NCI-H187 (cell line): ENCODE data around the gene DIAPH2.

Source experiments
- DNase-seq, 2 experiments: peaks; one replicate each; lab custom pipeline; 2025; lab: John Stamatoyannopoulos, UW

DIAPH2 gene

DNA sequence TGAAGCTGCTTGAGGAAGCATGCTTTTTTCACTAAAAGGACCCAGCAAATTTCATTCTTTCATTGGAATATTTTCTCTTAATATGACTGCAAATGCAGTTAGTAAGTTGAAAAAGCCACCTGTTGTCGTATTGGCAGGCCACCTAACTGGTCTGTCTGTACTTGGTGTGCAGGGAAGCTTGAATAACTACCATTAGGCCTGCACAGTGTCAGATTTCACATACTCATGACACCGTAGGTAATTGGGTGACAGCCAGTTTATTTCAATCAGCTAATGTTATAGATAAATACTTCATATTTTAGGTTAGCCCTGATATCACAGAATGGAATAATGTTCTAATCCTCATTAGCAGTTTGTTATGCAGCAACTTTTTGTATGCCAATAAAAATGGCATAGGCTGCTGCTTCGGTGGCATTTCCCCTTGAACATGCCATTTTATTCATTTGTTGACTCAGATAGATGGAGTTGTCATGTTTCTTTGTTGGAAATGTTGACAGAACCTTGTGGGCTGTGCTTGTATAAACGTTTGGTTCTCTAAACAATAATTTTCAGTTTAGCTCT is 372.8 kb downstream of the DIAPH2 start:
- no peak for DNase-seq

DNA sequence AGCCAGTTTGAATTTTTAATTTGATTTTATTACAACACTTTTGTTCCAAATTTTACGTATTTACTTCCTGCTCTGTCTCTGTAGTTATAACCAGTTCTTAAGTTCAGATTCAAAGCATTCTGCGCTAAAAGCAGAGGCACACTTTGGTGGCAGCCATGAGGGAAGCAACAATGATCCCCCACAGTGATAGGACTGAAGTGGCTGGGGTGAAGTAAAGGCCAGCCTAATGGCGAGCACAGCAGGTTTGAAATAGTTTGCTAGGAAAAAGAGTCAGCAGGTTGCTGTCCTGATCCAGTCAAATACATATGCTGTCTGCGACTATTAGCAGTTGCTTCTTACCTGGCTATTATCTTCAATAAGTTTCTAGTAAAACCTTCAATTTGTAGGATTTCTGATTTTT is 375.4 kb downstream of the DIAPH2 start:
- no peak for DNase-seq

DNA sequence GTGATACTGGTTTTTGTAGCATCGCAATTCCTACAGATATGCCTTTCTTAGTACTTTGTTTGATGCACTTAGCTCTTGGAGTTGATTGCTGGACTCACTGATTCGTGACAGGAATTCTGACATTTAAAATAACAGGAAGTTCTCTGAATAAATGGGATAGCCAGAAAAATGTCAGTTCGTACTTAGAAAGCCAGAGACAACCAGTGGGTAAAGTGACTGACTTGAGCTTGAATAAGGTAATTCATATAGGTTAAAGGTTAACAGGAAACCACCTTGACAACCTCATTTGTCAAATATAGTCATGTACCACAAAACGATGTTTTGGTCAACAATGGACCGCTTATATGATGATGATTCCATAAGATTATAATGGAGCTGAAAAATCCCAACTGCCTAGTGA is 380.4 kb downstream of the DIAPH2 start:
- no peak for DNase-seq

DNA sequence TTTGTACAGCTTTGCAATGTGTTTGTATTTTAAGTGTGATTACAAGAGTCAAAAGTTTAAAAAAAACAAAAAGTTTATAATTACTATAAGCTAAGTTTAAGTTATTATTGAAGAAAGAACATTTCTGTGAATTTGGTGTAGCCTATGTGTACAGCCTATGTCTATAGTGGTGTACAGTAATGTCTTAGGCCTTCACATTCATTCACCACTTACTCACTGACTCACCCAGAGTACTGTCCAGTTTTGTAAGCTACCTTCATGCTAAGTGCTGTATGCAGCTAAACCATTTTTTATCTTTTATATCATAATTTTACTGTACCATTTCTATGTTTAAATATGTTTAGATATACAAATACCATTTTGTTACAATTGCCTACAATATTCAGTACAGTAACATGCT is 381.3 kb downstream of the DIAPH2 start:
- no peak for DNase-seq

DNA sequence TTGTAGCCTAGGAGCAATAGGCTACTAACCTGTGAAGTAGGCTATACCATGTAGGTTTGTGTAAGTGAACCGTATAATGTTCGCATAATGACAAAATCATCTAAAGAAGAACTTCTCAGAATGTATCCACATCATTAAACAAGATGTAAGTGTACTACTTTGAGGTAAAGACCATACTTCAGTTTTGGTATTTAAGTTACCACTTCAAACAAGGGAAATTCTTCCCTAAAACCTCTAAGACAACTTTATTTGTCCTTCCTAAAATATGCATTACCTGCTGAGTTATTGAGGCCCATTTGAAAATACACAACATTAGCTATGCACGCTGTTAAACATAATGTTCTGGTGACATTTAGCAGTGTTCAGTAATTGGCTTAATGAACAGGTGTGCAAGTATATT is 381.7 kb downstream of the DIAPH2 start:
- no peak for DNase-seq

DNA sequence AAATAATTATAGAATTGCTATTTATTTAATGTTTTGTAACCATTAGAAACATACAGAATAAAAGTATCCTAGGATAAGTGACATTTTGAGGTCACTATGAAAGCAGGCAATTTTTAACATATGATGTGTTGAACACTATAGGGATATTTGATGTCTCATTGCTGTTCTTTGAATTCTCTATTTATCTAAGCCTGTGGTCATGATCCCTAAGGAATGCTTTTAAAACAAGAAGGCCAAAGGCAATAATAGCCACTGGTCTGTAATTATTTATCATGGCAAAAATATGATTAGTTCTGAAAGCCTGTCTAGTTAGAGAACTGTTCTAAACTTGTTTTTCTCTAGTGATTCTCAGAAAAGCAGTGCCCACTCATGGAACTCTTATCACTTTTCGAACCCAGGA is 385.7 kb downstream of the DIAPH2 start:
- DNase-seq: no peak

DNA sequence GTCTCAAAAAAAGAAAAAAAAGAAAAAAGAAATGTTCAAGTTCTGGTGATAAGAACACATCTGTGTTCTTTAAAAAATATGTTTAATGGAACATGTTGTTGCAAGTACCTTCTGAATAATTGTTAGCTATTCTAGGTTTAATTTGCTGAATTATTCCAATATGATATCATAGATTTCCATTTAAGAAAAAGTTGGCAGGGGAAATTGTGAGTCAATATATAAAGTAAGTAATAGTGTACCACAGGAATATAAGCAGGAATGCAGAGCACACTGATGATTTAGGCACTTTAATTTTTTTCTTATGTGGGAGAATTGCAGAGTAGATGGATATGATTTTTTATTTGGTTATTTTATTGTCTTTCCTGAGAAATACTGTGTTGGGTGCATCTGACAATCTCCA is 389.8 kb downstream of the DIAPH2 start:
- DNase-seq: no peak

DNA sequence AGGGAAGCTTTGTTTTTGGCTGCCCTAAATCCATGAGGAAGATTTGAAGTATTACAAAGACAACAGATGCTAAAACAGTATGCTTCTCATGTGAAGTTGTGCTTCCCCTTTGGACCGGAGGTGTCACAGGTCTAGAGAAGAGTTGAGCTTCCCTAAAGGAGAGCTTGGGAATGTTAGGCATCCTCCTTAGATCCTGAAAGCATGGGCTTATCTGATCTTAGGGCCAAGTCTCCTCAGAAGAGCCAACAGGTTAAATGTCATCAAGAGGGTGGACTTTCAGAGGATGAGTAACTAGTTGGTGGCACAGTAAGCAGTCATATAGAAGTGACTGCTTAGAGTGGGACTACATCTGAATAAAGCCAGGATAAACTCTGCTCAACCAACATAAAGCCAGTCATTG is 404.5 kb downstream of the DIAPH2 start:
- no peak for DNase-seq

DNA sequence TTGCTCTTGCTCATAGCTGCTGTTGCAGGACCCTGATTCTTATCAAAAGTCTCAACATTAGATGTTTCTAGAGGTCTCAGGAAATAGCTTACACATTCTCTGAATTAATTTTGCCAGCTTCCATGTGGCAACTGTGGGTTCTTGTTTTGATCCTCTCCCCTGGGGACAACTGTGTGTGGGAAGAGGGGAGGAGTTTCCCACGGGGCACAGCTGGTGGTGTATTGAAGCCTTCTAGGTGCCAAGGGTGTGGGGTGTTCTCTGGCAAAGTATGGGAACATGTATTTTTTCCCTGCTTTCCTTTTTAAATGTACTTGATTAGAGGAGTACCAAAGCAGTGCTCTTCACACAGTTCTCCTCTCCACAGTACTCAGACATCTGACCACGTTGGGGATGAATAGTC is 411.7 kb downstream of the DIAPH2 start:
- no peak for DNase-seq

DNA sequence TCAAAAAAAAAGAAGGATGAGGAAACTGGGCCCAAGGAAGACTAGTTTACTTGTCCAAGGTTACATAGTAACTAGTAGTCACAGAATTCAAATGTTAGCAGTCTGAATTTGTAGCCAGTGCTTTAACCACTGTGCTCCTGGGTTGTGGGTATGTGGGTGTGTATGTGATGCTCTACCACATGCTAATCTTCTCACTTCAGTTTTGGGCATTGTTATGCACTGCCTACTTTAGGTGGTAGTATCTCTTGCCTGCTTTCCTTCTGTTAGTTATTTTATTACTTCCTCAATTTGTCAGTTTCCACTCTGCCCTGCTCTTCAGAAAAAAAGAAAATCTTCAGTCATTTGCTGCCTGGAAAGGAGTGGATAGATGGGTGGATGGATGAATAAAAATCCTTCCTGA is 418.3 kb downstream of the DIAPH2 start:
- no peak for DNase-seq

DNA sequence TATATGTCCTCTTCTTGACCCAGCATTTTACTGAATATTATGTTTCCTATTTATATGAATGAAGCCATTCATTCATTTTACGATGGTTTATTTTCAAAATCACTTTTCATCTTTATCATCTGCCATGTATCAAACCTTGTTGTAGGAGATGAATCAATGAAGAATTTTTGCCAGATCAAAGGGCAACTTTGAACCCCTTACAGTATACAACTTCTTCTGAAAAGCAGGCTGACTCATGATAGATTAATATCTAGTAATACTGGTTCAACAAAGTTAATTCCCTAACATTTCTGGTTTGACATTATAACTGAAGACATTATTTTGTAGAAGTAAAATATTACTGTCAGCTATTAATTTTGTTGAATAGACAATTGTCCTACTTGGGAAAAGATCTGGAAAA is 425.1 kb downstream of the DIAPH2 start:
- no peak for DNase-seq

DNA sequence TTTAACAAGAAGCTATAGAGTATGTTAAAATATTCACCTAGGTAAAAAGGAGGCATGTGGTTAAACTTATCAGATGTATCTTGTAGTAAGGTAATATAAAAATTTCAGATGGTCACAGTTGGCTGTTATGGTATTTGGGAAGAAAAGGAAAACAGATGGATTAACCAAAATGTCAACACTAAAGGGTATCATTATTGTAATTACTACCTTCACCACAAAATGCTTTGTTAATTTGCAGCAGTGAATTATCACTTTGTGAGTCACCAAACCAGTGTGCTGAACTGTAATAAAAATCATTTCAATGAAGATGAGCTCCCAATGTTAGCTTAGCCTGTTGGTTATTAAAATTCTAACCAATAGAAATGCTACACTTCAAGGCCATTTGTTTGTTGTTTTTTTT is 432.9 kb downstream of the DIAPH2 start:
- no peak for DNase-seq

DNA sequence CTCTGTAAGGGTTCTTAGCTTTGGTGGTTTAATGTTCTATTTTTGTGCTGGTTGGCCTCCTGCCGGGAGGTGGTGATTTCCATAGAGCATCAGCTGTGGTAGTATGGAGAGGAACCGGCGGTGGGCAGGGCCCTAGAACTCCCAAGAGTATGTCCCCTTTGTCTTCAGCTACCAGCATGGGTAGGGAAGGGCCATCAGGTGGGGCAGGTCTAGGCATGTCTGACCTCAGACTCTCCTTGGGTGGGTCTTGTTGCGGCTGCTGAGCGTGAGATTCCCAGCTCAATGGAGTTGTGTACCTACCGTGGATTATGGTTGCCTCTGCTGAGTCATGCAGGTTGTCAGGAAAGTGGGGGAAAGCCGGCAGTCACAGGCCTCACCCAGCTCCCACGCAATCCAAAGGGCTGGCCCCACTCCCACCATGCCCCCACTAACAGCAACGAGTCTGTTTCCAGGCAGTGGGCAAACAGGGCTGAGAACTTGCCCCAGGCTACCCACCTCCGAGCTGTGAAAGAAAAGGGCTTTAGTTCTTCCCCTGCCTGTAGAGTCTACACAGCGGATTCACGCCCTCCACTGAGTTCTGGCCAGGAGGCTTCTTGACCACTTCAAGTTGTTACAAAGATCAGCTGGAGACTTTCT is 434.9 kb downstream of the DIAPH2 start:
- DNase-seq: no peak

DNA sequence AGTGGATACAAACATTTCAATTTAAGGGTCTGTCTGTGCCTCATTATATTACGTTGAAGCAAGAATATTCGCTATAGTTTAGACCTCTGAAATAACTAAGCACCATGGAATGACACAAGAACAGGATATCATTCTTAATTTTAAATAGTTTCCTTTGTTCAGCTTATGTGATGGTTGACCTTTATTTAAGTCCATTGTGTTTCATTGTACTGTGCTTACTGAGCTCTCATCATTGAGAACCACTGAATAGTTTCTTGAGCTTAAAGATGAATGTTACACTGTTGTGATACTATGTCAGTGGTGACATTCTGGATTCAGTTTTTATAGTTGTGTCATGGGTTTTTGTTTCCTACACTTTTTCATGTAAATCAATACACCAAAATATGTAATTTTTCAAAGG is 438.4 kb downstream of the DIAPH2 start:
- no peak for DNase-seq

DNA sequence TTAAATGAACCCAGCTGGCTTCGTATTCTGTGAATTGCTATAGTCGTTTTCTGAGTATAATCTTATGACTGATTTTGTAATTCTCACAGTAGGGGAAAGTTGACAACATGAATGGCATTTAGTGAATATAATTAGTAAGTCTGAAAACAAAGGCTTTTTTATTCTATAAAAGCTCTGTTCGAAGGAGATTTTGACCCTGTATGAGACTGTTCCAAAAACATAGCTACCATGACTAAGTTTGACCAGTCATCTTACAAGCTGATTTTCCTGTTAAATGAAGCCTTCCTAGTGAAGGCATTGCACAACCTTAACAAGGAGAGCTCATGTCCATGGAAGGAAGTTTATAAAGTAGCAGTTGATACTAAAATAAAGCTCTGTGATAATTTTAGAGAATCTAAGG is 441.4 kb downstream of the DIAPH2 start:
- DNase-seq: no peak

DNA sequence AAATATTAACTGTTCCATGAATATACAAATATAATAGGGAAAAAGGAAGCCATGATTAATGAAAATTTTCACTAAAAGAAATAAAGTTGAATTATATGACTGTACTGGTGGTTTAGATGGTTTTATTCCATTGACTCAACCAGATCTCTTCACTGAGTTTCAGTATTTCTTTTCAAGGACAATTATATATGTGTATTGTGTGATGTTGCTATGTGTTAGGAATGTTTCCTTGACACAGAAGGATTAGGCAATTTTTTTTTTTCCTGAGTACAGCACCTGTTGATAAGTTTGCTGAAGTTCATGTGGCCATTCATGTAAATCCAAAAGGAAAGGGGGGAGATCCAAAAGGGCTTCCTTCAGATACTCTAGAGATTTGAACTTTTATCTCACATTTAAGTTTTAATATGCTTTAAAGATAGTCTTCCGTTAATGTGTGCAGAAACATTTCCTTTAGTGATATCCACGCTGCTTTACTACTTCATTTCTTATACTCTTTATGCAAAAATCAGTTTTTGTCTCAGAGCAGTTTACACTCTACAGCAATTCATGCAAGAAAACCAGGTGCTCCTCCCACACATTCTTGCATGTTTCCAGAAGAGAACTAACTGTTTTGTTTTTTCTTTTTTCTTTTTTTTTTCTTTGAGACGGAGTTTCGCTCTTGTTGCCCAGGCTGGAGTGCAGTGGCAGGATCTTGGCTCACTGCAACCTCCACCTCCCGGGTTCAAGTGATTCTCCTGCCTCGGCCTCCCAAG is 448.2 kb downstream of the DIAPH2 start:
- no peak for DNase-seq

DNA sequence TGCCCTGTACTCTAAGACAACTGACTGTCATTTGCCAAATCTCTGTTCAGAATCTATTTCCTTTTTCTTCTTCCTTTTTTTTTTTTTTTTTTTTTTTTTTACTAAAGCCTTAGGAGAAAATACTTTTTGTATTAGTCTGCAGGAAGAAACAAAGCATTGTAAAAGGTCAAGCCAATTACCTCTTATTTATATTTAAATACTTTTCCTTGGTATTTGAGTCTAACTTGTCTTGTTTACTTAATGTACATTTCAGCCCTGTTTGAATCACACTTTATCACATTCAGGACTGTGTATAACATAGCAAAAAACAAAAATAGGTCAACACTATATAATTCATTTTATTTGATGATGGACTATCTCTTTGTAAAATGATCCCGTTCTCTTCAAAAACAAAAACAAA is 461.3 kb downstream of the DIAPH2 start:
- no peak for DNase-seq

DNA sequence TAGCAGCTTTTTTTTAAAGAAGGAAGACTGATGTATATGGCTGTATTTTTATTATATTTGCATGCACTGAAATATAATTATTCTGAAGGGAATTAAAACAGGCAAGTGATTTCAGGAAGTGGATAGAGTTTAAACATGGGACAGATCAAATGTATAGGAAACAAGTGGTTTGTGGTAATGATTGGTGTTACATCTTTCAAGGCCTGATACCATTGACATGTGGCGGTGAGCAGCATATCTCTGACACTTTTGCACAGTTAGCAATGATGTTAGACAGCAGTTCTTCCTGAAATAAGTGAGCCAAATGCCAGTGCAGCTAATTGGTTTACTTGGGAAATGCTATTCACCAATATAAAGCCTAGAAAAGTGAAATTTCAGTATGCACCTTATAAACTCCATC is 471.2 kb downstream of the DIAPH2 start:
- no peak for DNase-seq

DNA sequence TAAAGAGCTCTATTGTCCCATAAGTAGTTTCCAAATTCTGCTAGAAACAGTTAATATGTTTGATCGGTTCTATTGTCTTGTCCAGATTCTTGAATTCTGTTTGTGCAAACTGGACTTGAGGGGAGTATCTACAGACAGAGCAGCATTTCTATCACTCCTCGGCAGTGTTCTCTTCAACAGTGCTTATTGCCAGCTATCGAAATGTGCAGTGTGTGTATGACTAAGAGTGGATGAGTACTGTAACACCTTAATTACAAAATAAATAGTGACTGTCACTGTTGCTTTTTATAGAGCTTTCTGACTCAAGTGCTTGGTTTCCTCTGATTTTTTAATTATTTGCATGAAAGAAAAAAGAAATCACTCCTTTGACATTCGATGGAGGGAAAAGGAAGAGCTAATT is 473.6 kb downstream of the DIAPH2 start:
- no peak for DNase-seq

DNA sequence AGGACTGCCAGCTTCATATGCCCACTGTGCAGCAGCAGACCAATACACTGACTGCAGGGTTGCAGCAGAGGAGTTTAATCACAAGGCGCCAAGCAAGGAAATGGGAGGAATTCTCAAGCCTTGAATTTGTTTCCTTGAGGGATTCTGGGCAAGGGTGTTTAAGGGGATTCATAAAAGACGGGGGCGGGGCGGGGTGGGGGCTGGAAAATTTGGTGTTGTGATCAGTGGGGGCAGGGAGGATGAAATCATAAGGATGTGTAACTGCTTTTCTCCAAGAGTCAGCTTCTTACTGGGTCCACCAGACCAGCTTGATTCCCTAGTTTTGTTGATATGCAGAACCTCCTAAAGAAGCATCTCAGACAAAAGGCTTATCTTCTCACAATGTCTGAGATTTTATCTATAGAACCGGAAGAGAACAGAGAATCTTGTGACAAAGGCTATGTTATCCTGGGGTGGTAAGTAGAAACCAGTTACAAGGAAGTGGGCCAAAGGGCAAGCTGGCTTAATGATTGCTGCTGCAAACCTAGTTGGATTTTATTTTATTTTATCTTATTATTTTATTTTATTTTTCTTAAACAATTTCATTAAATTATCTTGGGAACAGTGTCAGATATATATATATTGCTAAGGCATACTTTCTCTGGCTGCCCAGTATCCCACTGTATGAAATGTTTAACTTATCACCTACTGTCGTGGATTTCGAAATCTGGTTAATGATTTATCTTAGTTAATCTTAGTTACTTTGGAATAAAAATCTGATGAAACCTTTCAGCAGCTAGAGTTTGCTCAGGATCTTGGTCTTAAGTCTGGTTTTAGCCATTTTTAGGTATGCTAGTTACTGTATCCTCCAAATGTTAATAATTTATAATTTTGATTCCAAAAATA is 475.5 kb downstream of the DIAPH2 start:
- no peak for DNase-seq

DNA sequence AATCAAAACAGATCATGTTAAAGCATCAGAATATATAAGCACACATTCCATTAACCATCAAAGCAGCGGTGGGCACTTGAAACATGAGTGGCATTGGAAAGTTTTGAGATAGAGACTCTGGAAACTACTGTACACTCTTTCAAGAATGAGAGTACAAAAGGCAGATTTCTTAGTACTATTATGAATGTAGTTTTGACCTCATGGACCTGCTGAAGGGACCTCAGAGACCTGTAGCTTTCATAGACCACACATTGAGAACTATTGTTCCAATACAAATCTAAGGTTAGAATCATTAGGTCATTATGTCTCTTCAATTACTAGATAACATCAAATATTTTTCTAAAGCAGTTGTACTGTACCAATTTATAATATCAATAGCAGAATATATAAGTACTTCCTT is 482.7 kb downstream of the DIAPH2 start:
- DNase-seq: no peak

DNA sequence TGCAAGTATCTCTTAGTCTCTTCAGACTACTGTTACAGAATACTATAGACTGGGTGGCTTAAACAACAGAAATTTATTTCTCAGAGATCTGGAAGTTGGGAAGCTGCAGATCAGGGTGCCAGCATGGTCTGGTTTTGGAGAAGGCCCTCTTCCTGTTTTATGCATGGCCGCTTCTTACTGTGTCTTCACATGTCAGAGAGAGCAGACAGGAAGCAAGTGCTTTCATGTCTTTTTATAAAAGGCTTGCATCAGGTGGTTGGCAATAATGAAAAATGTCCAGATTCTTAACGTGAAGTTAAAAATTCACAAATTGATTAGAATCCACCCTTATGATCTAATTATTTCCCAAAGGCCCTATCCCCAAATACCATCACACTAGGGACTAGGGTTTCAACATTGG is 484.0 kb downstream of the DIAPH2 start:
- DNase-seq: no peak

DNA sequence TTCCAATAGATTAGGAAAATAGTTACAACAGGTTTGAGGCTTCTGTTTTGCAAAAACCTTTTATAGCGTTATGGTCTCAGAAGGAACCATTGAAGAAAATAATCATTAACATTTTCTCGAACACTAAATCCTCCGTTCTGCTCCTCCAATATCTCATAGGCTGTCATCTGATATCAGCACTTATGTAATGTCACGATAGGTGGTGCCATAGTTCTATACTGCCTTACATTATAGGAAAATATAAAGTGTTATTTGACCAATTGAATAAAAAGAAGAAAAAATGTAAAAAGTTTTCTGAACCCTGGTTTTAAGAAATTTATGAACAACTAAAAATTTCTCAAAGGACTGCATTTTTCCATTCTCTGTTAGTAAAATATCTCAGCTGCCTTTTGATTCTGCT is 490.5 kb downstream of the DIAPH2 start:
- no peak for DNase-seq
